HCT116 (cell line): ENCODE measurements around the gene NFIC.

Experiments used
- CTCF ChIP-seq, 3 experiments: fragments of 200-600 bp in 1 of 3; sonication (generic) in 1 of 3; IDR thresholded peaks in 2 of 3; conservative IDR thresholded peaks in 1 of 3; 2 replicates each; pipeline ENCODE4 v1.5.1; 2012 to 2017; ENCODE audit warnings: low read depth in 2 of 3, low read length in 2 of 3, antibody characterized with exemption in 1 of 3, borderline replicate concordance in 1 of 3, control low read depth in 1 of 3, mild to moderate bottlenecking in 1 of 3, mixed read lengths in 1 of 3, mixed run types in 1 of 3, moderate library complexity in 1 of 3; ENCODE audit not compliant: insufficient read depth in 1 of 3
- JUND ChIP-seq: IDR thresholded peaks from 2 replicates; pipeline ENCODE4 v1.6.1; 2012

- TF ChIP-seq JUND, result no peak
- TF ChIP-seq CTCF (IDR thresholded peaks at IDR 0.05 in 2 of 3, conservative IDR thresholded peaks at IDR 0.05 in 1 of 3; ENCODE audit: borderline replicate concordance in 1 of 3, insufficient read depth in 1 of 3, low read depth in 2 of 3, low read length in 2 of 3), result no peak
These were observed 29.5 kb upstream of the NFIC start for GRCh38 chr19:3336680-3337523.
